SKM-1 (cell line): ENCODE measurements around the gene FAM118B.
A peak's percentile ranks its signal among the peaks of the same experiment; 100 is the strongest.
"Not testable (repeated sequence)": the region's sequence is repeated elsewhere in the genome, so short reads cannot be mapped to it uniquely, and the experiment has no call there.

Experiments used
- DNase-seq: peaks from one replicate; lab custom pipeline; 2025; ENCODE audit not compliant: unreplicated experiment; lab: John Stamatoyannopoulos, UW

FAM118B gene

DNA sequence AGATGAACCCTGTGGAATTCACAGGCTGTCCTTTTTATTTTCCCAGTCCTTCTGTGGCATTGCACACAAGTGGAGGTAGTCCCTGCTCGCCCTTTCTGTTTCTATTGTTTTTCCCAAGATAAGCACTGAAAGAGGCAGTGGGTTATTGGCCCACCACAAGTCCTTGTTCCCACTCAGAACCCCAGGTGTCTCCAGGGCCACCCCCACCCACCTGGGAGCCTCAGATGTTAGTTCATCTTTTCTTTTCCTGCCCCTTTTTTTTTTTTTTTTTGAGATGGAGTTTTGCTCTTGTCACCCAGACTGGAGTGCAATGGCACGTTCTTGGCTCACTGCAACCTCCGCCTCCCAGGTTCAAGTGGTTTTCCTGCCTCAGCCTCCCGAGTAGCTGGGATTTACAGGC, 97.2 kb downstream of the FAM118B start:
- DNase-seq = not testable (repeated sequence)

DNA sequence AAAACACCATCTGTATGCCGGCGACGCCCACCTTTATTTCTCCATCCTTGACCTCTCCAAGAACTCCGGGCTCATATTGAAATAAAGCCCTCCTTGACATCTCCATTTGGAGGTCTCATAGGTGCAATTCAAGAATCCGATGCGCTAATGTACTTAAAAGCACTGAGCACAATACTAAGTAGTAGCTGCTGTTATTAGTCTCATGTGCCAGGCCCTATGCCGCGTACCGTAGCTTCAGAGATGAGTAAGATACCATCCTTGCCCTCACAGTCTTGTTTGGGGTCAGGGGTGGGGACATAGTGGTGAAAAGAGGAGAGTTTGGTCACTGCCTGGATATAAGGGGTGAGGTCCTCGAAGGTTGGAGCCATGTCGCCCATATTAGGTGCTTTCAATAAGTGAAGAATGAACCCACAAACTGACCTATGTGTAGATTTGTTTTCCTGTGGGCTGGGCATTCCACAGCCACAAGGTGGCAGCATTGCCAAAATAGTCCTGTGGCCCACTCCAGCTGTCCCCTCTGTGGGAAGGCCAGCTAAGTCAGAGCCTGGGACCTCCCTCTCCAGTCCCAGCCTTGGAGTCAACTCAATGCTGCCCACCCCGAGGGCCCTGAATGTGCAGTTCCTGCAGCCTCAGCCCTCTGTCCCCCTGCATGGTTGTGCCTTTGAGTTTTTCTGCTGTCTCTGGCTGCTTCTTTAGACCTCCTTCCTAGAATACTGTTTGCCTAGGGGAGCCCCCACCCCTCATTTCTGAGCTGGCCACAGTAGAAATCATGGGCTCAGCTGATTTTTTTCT, 98.8 kb downstream of the FAM118B start:
- peak; percentile 28 for DNase-seq

- no peak for DNase-seq
Measured at GRCh38 chr11:126310992-126311310, 99.4 kb downstream of the FAM118B start.

GRCh38 chr11:126311401-126312291, 100.1 kb downstream of the FAM118B start:
- DNase-seq = peak; percentile 93
